H9 (cell line): ENCODE data around the gene LCE1A. TPM values are rescaled to one million over a fixed set of nuclear protein-coding genes. Genes with fewer than 3 reads are reported as not detected.

Experiments used
- DNase-seq: peaks from one replicate; pipeline ENCODE4 v3.0.0-alpha.2; 2017
- H2AFZ ChIP-seq: one replicate; pipeline ENCODE4 v1.6.1; 2013; ENCODE audit warnings: mild to moderate bottlenecking, low read length, control low read depth, moderate library complexity
- H2AK5ac ChIP-seq: 2 replicates; pipeline ENCODE4 v1.6.1; 2013; ENCODE audit warnings: low read length, control low read depth, mixed read lengths; ENCODE audit not compliant: insufficient read length
- H2BK120ac ChIP-seq: one replicate; pipeline ENCODE4 v1.6.1; 2013; ENCODE audit warnings: low read depth, mild to moderate bottlenecking, low read length, control low read depth, inconsistent platforms; ENCODE audit not compliant: poor library complexity, severe bottlenecking
- H2BK12ac ChIP-seq: 2 replicates; pipeline ENCODE4 v1.6.1; 2013; ENCODE audit warnings: low read length, control low read depth, mixed read lengths, low read depth; ENCODE audit not compliant: insufficient read length
- H2BK15ac ChIP-seq: 2 replicates; pipeline ENCODE4 v1.6.1; 2013; ENCODE audit warnings: low read depth, low read length, control low read depth
- H2BK20ac ChIP-seq: one replicate; pipeline ENCODE4 v1.6.1; 2013; ENCODE audit warnings: low read depth, mild to moderate bottlenecking, low read length, control low read depth, inconsistent platforms; ENCODE audit not compliant: poor library complexity, severe bottlenecking
- H2BK5ac ChIP-seq: 2 replicates; pipeline ENCODE4 v1.6.1; 2013; ENCODE audit warnings: low read length, control low read depth, mixed read lengths; ENCODE audit not compliant: insufficient read length
- H3K14ac ChIP-seq: 2 replicates; pipeline ENCODE4 v1.6.1; 2013; ENCODE audit warnings: low read length, control low read depth; ENCODE audit not compliant: insufficient read depth
- H3K18ac ChIP-seq: 2 replicates; pipeline ENCODE4 v1.6.1; 2013; ENCODE audit warnings: low read depth, mild to moderate bottlenecking, mixed read lengths, low read length, control low read depth; ENCODE audit not compliant: insufficient read length
- H3K23ac ChIP-seq: 2 replicates; pipeline ENCODE4 v1.6.1; 2013; ENCODE audit warnings: low read length, control low read depth, mixed read lengths, low read depth; ENCODE audit not compliant: insufficient read length
- H3K23me2 ChIP-seq: 2 replicates; pipeline ENCODE4 v1.6.1; 2013; ENCODE audit warnings: low read depth, mild to moderate bottlenecking, mixed read lengths, low read length, control low read depth; ENCODE audit not compliant: insufficient read length, poor library complexity, severe bottlenecking
- H3K27ac ChIP-seq: 2 replicates; pipeline ENCODE4 v1.5.1; 2013; ENCODE audit warnings: low read length, control low read depth, mixed read lengths, low read depth; ENCODE audit not compliant: insufficient read length
- H3K27me3 ChIP-seq: 2 replicates; pipeline ENCODE4 v1.6.1; 2013; ENCODE audit warnings: low read length, control low read depth, inconsistent platforms; ENCODE audit not compliant: insufficient read depth
- H3K4ac ChIP-seq: 2 replicates; pipeline ENCODE4 v1.6.1; 2013; ENCODE audit warnings: low read depth, mild to moderate bottlenecking, control low read depth, inconsistent platforms, low read length, moderate library complexity
- H3K4me1 ChIP-seq: 2 replicates; pipeline ENCODE4 v1.6.1; 2013; ENCODE audit warnings: low read length, control low read depth, inconsistent platforms; ENCODE audit not compliant: insufficient read depth
- H3K4me2 ChIP-seq: 2 replicates; pipeline ENCODE4 v1.6.1; 2013; ENCODE audit warnings: low read length, control low read depth, mixed read lengths; ENCODE audit not compliant: insufficient read length, insufficient read depth
- H3K56ac ChIP-seq: 2 replicates; pipeline ENCODE4 v1.6.1; 2013; ENCODE audit warnings: low read depth, mild to moderate bottlenecking, mixed read lengths, low read length, control low read depth; ENCODE audit not compliant: insufficient read length
- H3K79me1 ChIP-seq: 2 replicates; pipeline ENCODE4 v1.6.1; 2013; ENCODE audit warnings: low read depth, mild to moderate bottlenecking, moderate library complexity, low read length, control low read depth, inconsistent platforms; ENCODE audit not compliant: insufficient read depth, poor library complexity, severe bottlenecking
- H3K79me2 ChIP-seq: 2 replicates; pipeline ENCODE4 v1.6.1; 2013; ENCODE audit warnings: low read length, control low read depth, inconsistent platforms; ENCODE audit not compliant: insufficient read depth
- H3K9ac ChIP-seq: 2 replicates; pipeline ENCODE4 v1.6.1; 2013; ENCODE audit warnings: low read length, control low read depth, mixed read lengths; ENCODE audit not compliant: insufficient read length; ENCODE audit errors: extremely low read depth
- H3K9me3 ChIP-seq: one replicate; pipeline ENCODE4 v1.6.1; 2013; ENCODE audit warnings: low read depth, low read length, inconsistent platforms; ENCODE audit not compliant: control insufficient read depth
- H3T11ph ChIP-seq: one replicate; pipeline ENCODE4 v1.6.1; 2013; ENCODE audit warnings: mild to moderate bottlenecking, low read length, control low read depth, inconsistent platforms
- H4K20me1 ChIP-seq: one replicate; pipeline ENCODE4 v1.6.1; 2013; ENCODE audit not compliant: control insufficient read depth, insufficient read length, insufficient read depth
- H4K5ac ChIP-seq: 2 replicates; pipeline ENCODE4 v1.6.1; 2013; ENCODE audit warnings: low read depth, mild to moderate bottlenecking, mixed read lengths, low read length, control low read depth; ENCODE audit not compliant: insufficient read length
- H4K8ac ChIP-seq: replicated peaks from 2 replicates; pipeline ENCODE4 v1.6.1; 2013; ENCODE audit warnings: low read length, control low read depth, mixed read lengths, low read depth; ENCODE audit not compliant: insufficient read length
- H4K91ac ChIP-seq: 2 replicates; pipeline ENCODE4 v1.6.1; 2013; ENCODE audit warnings: low read depth, mild to moderate bottlenecking, moderate library complexity, mixed read lengths, low read length, control low read depth; ENCODE audit not compliant: insufficient read length
- H3K27ac Mint-ChIP-seq, 3 experiments: 2 replicates in 2 of 3; 3 replicates in 1 of 3; pipeline ENCODE4 v1.8.0; 2020 to 2021; ENCODE audit warnings: mixed read lengths in 3 of 3, mild to moderate bottlenecking in 1 of 3, moderate library complexity in 1 of 3
- H3K27me3 Mint-ChIP-seq: 2 replicates; pipeline ENCODE4 v1.8.0; 2021; ENCODE audit warnings: low read depth, mild to moderate bottlenecking, moderate library complexity, mixed read lengths
- H3K36me3 Mint-ChIP-seq, 3 experiments: 2 replicates in 2 of 3; 3 replicates in 1 of 3; pipeline ENCODE4 v1.8.0; 2020 to 2021; ENCODE audit warnings: low read depth in 3 of 3, mixed read lengths in 3 of 3; ENCODE audit not compliant: insufficient read depth in 1 of 3
- H3K4me1 Mint-ChIP-seq, 2 experiments: 2 replicates each; pipeline ENCODE4 v1.8.0; 2020; ENCODE audit warnings: mixed read lengths in 2 of 2
- H3K4me3 Mint-ChIP-seq, 2 experiments: 2 replicates in 1 of 2; 3 replicates in 1 of 2; pipeline ENCODE4 v1.8.0; 2020 to 2021; ENCODE audit warnings: mild to moderate bottlenecking in 2 of 2, mixed read lengths in 2 of 2, moderate library complexity in 1 of 2
- H3K9me3 Mint-ChIP-seq, 2 experiments: 2 replicates in 1 of 2; 3 replicates in 1 of 2; pipeline ENCODE4 v1.8.0; 2020; ENCODE audit warnings: mild to moderate bottlenecking in 2 of 2, mixed read lengths in 2 of 2, moderate library complexity in 1 of 2
- WGBS: extraction: QIAGEN DNeasy Blood & Tissue Kit; methylation state at CpG from one replicate; pipeline ENCODE4 v1.1.7; 2013; ENCODE audit warnings: missing lambda C conversion rate, low lambda C conversion rate, mixed read lengths; ENCODE audit not compliant: insufficient read length; ENCODE audit errors: extremely low coverage; 5-methylcytosine and 5-hydroxymethylcytosine counted together
- total RNA-seq: library from RNA; stranded (reverse); gene quantifications from 2 replicates; pipeline ENCODE4 v1.2.1, GENCODE V29; 2021
- TF ChIP-seq, protein P1 (sequence below): fragments of 200-600 bp; sonication (generic); conservative IDR thresholded peaks from 3 replicates; pipeline ENCODE4 v1.8.0; 2021; ENCODE audit warnings: antibody characterized with exemption, mild to moderate bottlenecking

LCE1A gene
- total RNA-seq, 1 experiment from 2014 or later, result not detected

DNA sequence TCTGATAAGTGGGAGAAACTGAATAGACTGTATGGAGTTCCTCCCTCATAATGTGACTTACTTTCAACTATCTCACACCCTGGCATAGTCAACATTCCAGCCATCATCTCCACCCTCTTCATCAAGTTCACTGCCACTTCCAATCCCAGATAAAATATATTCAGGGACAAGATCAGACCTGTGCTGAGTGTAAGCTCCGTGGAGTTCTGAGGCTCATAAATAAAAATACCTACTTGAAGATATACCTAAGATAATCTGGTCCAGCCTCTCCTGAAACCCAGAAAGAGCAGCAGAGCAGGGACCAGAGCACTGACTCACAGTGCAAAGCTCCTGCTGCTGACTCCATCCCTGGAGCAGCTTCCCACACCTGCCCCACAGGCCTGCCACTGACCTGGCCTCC is 30.8 kb downstream of the LCE1A start:
- Mint-ChIP-seq H3K4me1 (no peaks in the 10 kb centered on the region), H3K27ac (no peak overlapping the region), H3K4me3 (no peak overlapping the region), H3K9me3 (peaks cover 92 to 93% of the 10 kb centered on the region in 2 experiments), H3K27me3 (no peaks in the 10 kb centered on the region), H3K36me3 (peaks cover 2 to 24% (median 12%) of the 10 kb centered on the region in 3 experiments; a peak in 6 of 7 replicates)
- WGBS, result no CpG with 5 or more reads among the region's 1 CpG
- Histone ChIP-seq H2AK5ac (no peak overlapping the region), H4K91ac (no peak overlapping the region), H3K9me3 (peaks cover 88% of the 10 kb centered on the region), H3K14ac (no peak overlapping the region), H4K5ac (no peak overlapping the region), H3K56ac (no peak overlapping the region), H3T11ph (no peak overlapping the region), H2BK20ac (no peak overlapping the region), H3K18ac (no peak overlapping the region), H2BK12ac (no peak overlapping the region), H3K27ac (no peak overlapping the region), H3K79me1 (no peaks in the 10 kb centered on the region), H2AFZ (no peak overlapping the region), H3K79me2 (no peaks in the 10 kb centered on the region), H2BK5ac (no peak overlapping the region), H3K23ac (no peak overlapping the region), H3K23me2 (no peaks in the 10 kb centered on the region), H4K20me1 (no peaks in the 10 kb centered on the region), H3K4me2 (no peak overlapping the region), H3K4me1 (no peaks in the 10 kb centered on the region), H3K4ac (no peak overlapping the region), H2BK15ac (no peak overlapping the region), H3K27me3 (no peaks in the 10 kb centered on the region), H4K8ac (no peak overlapping the region), H2BK120ac (no peak overlapping the region), H3K9ac (no peak overlapping the region)
- TF ChIP-seq, protein P1, sequence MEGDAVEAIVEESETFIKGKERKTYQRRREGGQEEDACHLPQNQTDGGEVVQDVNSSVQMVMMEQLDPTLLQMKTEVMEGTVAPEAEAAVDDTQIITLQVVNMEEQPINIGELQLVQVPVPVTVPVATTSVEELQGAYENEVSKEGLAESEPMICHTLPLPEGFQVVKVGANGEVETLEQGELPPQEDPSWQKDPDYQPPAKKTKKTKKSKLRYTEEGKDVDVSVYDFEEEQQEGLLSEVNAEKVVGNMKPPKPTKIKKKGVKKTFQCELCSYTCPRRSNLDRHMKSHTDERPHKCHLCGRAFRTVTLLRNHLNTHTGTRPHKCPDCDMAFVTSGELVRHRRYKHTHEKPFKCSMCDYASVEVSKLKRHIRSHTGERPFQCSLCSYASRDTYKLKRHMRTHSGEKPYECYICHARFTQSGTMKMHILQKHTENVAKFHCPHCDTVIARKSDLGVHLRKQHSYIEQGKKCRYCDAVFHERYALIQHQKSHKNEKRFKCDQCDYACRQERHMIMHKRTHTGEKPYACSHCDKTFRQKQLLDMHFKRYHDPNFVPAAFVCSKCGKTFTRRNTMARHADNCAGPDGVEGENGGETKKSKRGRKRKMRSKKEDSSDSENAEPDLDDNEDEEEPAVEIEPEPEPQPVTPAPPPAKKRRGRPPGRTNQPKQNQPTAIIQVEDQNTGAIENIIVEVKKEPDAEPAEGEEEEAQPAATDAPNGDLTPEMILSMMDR, result no peak
- DNase-seq, result no peak
